ENCODE data around the gene NEDD9.

The NEDD9 gene

GRCh38 chr6:11181478-11182136 is 50.9 kb downstream of the NEDD9 start:
- no peak for DNase-seq (ENCODE audit: low read depth in 2 of 2)
- no peak for TF ChIP-seq CTCF (IDR thresholded peaks at IDR 0.05; ENCODE audit: low read depth, low read length)
- no peak overlapping the region for H3K4me3 ChIP-seq (replicated peaks in 1 of 2; ENCODE audit: low read depth in 2 of 2, low read length in 2 of 2)

GRCh38 chr6:11179419-11180202 is 52.9 kb downstream of the NEDD9 start:
- no peak for DNase-seq (ENCODE audit: low read depth in 2 of 2)
- no peak for TF ChIP-seq CTCF (IDR thresholded peaks at IDR 0.05; ENCODE audit: low read depth, low read length)
- H3K4me3 ChIP-seq (replicated peaks in 1 of 2; ENCODE audit: low read depth in 2 of 2, low read length in 2 of 2): no peak overlapping the region

- TF ChIP-seq CTCF (IDR thresholded peaks at IDR 0.05; ENCODE audit: low read depth, low read length): no peak
- no peak overlapping the region for H3K4me3 ChIP-seq (replicated peaks in 1 of 2; ENCODE audit: low read depth in 2 of 2, low read length in 2 of 2)
- DNase-seq (ENCODE audit: low read depth in 2 of 2): no peak
Measured at GRCh38 chr6:11179088-11179418, 53.4 kb downstream of the NEDD9 start.

- H3K4me3 ChIP-seq (replicated peaks in 1 of 2; ENCODE audit: low read depth in 2 of 2, low read length in 2 of 2): no peak overlapping the region
- DNase-seq (ENCODE audit: low read depth in 2 of 2): no peak
- TF ChIP-seq CTCF (IDR thresholded peaks at IDR 0.05; ENCODE audit: low read depth, low read length): no peak
Measured at GRCh38 chr6:11177271-11177670, 55.2 kb downstream of the NEDD9 start.

- no peak for TF ChIP-seq CTCF (IDR thresholded peaks at IDR 0.05; ENCODE audit: low read depth, low read length)
- no peak overlapping the region for H3K4me3 ChIP-seq (replicated peaks in 1 of 2; ENCODE audit: low read depth in 2 of 2, low read length in 2 of 2)
- DNase-seq (ENCODE audit: low read depth in 2 of 2): no peak
Measured at GRCh38 chr6:11174242-11174611, 58.2 kb downstream of the NEDD9 start.

- DNase-seq (ENCODE audit: low read depth in 2 of 2): peak; percentile 63 to 68
- H3K4me3 ChIP-seq (replicated peaks in 1 of 2; ENCODE audit: low read depth in 2 of 2, low read length in 2 of 2): no peak overlapping the region
- TF ChIP-seq CTCF (IDR thresholded peaks at IDR 0.05; ENCODE audit: low read depth, low read length): peak; percentile 80
Measured at GRCh38 chr6:11172501-11173327, 59.8 kb downstream of the NEDD9 start.
